Small intestine (tissue), 7 donors: Measurements from ENCODE around the gene SSH3. TPM values are rescaled to one million over a fixed set of nuclear protein-coding genes. Genes with fewer than 3 reads are reported as not detected.

Experiments
- DNase-seq, 2 donors: peaks; one replicate each; pipeline versions ENCODE4 v3.0.0 to v3.0.0-alpha.2; 2013
- FAIRE-seq: peaks from 2 replicates; lab custom pipeline; 2012; peaks lifted over from hg19 to GRCh38; lab: Jason Lieb, UNC
- H3K27ac ChIP-seq, 3 donors: one replicate each; pipeline ENCODE4 v1.5.1; 2013; ENCODE audit warnings: low read length in 2 of 3, mild to moderate bottlenecking in 2 of 3, control low read depth in 1 of 3, inconsistent platforms in 1 of 3, low read depth in 1 of 3, moderate library complexity in 1 of 3
- H3K27me3 ChIP-seq, 3 donors: one replicate each; pipeline ENCODE4 v1.6.1; 2013; ENCODE audit warnings: low read length in 3 of 3, inconsistent platforms in 1 of 3; ENCODE audit not compliant: control insufficient read depth in 3 of 3, insufficient read depth in 3 of 3
- H3K36me3 ChIP-seq, 3 donors: one replicate each; pipeline ENCODE4 v1.6.1; 2013; ENCODE audit warnings: low read length in 3 of 3, inconsistent platforms in 1 of 3, low read depth in 1 of 3, mild to moderate bottlenecking in 1 of 3, moderate library complexity in 1 of 3; ENCODE audit not compliant: control insufficient read depth in 3 of 3, insufficient read depth in 2 of 3
- H3K4me1 ChIP-seq, 3 donors: one replicate each; pipeline ENCODE4 v1.6.1; 2013; ENCODE audit warnings: low read length in 2 of 3, inconsistent platforms in 1 of 3, low read depth in 1 of 3, mild to moderate bottlenecking in 1 of 3, moderate library complexity in 1 of 3; ENCODE audit not compliant: control insufficient read depth in 3 of 3, insufficient read depth in 2 of 3
- H3K4me3 ChIP-seq, 3 donors: one replicate each; pipeline ENCODE4 v1.5.1; 2013; ENCODE audit warnings: low read length in 3 of 3, control low read depth in 1 of 3, inconsistent platforms in 1 of 3, low read depth in 1 of 3, mild to moderate bottlenecking in 1 of 3, moderate library complexity in 1 of 3
- H3K9me3 ChIP-seq, 2 donors: one replicate each; pipeline ENCODE4 v1.6.1; 2013; ENCODE audit warnings: low read depth in 1 of 2, low read length in 1 of 2; ENCODE audit not compliant: control insufficient read depth in 2 of 2, insufficient read depth in 1 of 2
- WGBS, 3 donors: extraction: QIAGEN DNeasy Blood & Tissue Kit; methylation state at CpG; one replicate each; pipeline ENCODE4 v1.1.7; 2013; 5-methylcytosine and 5-hydroxymethylcytosine counted together
- polyA plus RNA-seq, 4 donors: library from polyadenylated mRNA; stranded (reverse) in 3 of 4; unstranded in 1 of 4; fragments of 200-250 nt in 3 of 4; fragments of 120-200 nt in 1 of 4; gene quantifications; one replicate each; pipeline versions ENCODE4 v1.2.1 to v1.2.3, GENCODE V29; 2013
- donor health status: healthy with polysubstance abuse.
- donor health status: control.
- donor health status: control.
- donor health status: Bipolar disorder and iron deficiency.
- donor health status: healthy.

The SSH3 gene
- polyA plus RNA-seq, 4 donors = 27.5 to 55.2 (median 32.7) TPM

DNA sequence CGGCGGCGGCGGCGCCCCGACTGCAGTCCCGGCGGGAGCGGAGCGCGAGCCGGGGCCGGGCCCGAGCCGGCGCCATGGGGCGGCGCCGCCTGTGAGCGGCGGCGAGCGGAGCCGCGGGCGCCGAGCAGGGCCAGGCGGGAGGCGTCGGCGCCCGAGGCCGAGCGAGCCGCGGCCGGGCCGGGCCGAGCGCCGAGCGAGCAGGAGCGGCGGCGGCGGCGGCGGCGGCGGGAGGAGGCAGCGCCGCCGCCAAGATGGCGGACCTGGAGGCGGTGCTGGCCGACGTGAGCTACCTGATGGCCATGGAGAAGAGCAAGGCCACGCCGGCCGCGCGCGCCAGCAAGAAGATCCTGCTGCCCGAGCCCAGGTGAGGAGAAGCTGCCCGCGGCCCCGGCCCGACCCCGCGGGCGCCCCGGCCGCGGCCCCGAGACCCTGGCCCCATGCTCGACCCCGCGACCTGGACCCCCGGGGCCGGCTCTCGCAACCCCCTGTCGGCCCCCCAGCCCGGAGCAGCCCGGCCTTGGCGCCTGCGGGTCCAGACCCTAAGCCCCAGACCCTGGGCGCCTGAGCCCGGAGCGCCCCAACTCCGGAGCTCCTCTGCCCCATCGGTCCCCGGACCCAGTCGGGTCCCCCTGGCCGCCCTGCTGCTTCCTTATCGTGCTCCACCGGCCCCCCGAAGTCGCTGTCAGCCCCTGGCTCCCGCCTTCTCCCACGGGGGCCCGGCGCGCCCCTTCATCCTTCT lies 36.7 kb upstream of the SSH3 start, which contains the start of gene GRK2:
GRK2 (plus strand) TSS at position 25 of the 739 bp plus-strand sequence; CDS start at position 252, 227 bp downstream.
- Histone ChIP-seq H3K4me1 (peaks cover 12 to 54% (median 15%) of the 10 kb centered on the region in 3 donors), H3K36me3 (peaks cover 2 to 41% (median 3%) of the 10 kb centered on the region in 3 donors), H3K27me3 (no peaks in the 10 kb centered on the region), H3K4me3 (peak within 1 kb of the TSS; percentile 91 to 94 (median 93)), H3K27ac (peak within 1 kb of the TSS; percentile 93 to 98 (median 96)), H3K9me3 (no peaks in the 10 kb centered on the region)
- FAIRE-seq (no peak), DNase-seq (peak; percentile 38 to 75)
- WGBS, 3 donors = 1% methylated on average over 39 to 103 of the region's 103 CpGs

DNA sequence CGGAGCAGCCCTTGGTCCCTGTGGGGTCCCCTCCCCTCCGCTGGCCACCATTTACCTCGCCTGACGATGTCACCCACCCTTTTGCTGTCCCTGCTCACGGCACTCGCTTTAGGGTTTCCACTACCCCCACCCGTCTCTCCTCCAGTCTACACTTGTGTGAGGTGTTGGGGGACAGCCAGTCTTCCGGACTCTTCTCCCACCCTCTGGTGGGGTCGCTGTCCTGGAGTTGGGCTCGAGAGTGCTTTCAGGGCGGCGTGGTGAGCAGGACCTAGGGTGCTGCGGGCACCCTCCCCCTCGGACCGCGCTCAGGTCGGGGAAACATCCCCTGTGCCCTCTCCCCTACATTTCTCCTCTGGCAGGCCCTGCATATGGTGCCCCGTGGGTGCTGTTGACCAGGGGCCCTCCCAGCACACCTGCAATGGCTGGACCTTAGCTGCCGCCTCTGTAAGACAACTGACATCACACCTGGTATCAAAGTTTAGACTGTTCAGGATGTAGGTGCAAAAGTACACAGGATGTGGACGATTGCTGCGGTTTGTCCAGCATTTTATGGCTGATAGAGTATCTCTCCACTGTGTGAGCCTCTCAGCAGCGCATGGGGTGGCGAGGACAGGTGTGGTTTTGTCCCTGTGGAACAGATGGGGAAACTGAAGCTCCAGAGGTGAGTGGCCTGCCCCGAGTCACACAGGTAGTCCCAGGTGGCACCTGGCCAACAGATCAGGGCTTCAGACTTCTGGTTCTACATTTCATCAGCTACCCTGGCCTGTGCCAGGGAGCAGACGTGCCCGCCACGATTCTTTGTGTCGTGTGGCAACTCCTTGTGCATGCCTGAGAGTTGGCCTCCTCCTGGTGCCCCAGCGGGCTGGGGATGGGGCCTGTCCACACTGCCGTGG lies 35.9 kb upstream of the SSH3 start:
- H3K36me3 ChIP-seq = peaks cover 2 to 50% (median 3%) of the 10 kb centered on the region in 3 donors
- no peaks in the 10 kb centered on the region for H3K27me3 ChIP-seq
- H3K4me3 ChIP-seq = peak overlapping the region; percentile 91 to 94 (median 93)
- DNase-seq (peak; percentile 91 to 97), FAIRE-seq (no peak)
- 1 to 8% (median 3%) methylated on average over 30 of the region's 30 CpGs for WGBS, 3 donors
- peaks cover 12 to 46% (median 15%) of the 10 kb centered on the region in 3 donors for H3K4me1 ChIP-seq
- no peaks in the 10 kb centered on the region for H3K9me3 ChIP-seq
- peak overlapping the region; percentile 93 to 98 (median 96) for H3K27ac ChIP-seq

- Histone ChIP-seq H3K4me1 (peaks cover 12 to 44% (median 15%) of the 10 kb centered on the region in 3 donors), H3K27me3 (no peaks in the 10 kb centered on the region), H3K9me3 (no peaks in the 10 kb centered on the region), H3K36me3 (peaks cover 2 to 58% (median 3%) of the 10 kb centered on the region in 3 donors), H3K27ac (peak overlapping the region; percentile 93 to 98 (median 96)), H3K4me3 (peak overlapping the region; percentile 26 to 94 (median 93))
- no peak for DNase-seq
- FAIRE-seq = no peak
- 31 to 37% (median 33%) methylated on average over 21 of the region's 21 CpGs for WGBS, 3 donors
Measured at GRCh38 chr11:67268081-67268961, 35.0 kb upstream of the SSH3 start.

DNA sequence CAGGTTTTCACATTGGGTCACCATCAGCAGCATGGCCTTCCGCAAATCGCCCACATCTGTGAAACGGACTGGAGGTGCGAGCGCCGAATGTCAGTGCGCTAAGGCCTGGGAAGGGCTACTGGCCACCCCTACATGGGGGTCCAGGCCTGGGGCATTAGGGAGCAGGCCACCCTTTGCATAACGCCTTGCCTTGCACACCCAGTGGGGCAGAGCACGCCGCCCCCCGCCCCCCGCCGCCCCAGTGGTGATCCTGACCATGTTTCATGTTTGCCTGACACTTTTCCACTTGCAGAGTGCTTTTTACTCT lies 34.4 kb upstream of the SSH3 start:
- WGBS, 3 donors = 76 to 80% (median 80%) methylated on average over 13 of the region's 13 CpGs
- no peaks in the 10 kb centered on the region for H3K27me3 ChIP-seq
- DNase-seq (no peak), FAIRE-seq (no peak)
- H3K9me3 ChIP-seq = no peaks in the 10 kb centered on the region
- peak overlapping the region in 2 of 3 donors; percentile 73 to 93 for H3K27ac ChIP-seq
- peak overlapping the region in 1 of 3 donors; percentile 25 for H3K4me3 ChIP-seq
- H3K4me1 ChIP-seq = peaks cover 12 to 49% (median 15%) of the 10 kb centered on the region in 3 donors
- peaks cover 2 to 64% (median 3%) of the 10 kb centered on the region in 3 donors for H3K36me3 ChIP-seq

DNA sequence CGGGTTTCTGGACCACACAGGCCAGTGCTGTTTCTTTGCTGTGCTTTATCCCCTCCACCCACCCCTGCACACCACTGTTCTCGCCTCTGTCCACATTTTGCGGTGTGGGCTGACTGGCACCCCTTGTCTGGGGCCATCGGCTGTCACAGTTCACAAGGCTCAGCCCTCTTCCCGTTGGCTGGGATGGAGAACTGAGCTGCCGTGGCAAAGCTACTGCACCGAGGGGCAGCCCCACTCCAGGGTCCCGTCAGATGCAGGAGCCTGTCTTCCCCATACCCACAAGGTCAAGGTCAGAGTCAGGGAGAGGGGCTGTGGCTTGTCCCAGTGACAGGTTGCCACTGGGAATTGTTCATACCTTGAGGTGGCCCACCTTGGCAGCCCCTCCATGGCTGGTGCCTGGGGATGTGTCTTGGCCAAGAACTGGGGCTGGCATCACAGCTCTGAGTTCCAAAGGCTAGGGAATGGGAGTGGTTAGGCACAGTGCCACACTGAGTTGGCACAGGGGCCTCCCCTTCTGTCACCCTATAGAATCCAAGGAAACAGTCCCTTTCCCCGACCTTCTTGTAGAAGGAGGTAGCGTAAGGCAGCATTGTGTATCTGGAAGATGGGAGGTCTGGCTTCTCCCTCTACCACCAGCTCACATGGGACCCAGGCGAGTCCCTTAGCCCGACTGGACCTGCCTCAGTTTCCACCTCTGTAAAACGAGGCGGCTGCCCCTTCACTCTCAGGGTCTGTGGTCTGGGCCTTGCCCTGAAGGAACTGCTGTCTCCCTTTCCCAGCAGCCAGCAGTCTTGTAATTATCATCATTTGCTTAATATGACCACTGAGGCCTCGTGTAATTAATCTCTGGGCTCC lies 33.7 kb upstream of the SSH3 start:
- peak overlapping the region; percentile 56 to 93 (median 73) for H3K27ac ChIP-seq
- H3K27me3 ChIP-seq = no peaks in the 10 kb centered on the region
- DNase-seq = peak in 1 of 2 donors; percentile 79
- peaks cover 12 to 49% (median 15%) of the 10 kb centered on the region in 3 donors for H3K4me1 ChIP-seq
- no peaks in the 10 kb centered on the region for H3K9me3 ChIP-seq
- H3K36me3 ChIP-seq = peaks cover 2 to 72% (median 3%) of the 10 kb centered on the region in 3 donors
- WGBS, 3 donors = 19 to 33% (median 28%) methylated on average over 15 of the region's 15 CpGs
- H3K4me3 ChIP-seq = peak overlapping the region in 2 of 3 donors; percentile 25 to 28
- no peak for FAIRE-seq

DNA sequence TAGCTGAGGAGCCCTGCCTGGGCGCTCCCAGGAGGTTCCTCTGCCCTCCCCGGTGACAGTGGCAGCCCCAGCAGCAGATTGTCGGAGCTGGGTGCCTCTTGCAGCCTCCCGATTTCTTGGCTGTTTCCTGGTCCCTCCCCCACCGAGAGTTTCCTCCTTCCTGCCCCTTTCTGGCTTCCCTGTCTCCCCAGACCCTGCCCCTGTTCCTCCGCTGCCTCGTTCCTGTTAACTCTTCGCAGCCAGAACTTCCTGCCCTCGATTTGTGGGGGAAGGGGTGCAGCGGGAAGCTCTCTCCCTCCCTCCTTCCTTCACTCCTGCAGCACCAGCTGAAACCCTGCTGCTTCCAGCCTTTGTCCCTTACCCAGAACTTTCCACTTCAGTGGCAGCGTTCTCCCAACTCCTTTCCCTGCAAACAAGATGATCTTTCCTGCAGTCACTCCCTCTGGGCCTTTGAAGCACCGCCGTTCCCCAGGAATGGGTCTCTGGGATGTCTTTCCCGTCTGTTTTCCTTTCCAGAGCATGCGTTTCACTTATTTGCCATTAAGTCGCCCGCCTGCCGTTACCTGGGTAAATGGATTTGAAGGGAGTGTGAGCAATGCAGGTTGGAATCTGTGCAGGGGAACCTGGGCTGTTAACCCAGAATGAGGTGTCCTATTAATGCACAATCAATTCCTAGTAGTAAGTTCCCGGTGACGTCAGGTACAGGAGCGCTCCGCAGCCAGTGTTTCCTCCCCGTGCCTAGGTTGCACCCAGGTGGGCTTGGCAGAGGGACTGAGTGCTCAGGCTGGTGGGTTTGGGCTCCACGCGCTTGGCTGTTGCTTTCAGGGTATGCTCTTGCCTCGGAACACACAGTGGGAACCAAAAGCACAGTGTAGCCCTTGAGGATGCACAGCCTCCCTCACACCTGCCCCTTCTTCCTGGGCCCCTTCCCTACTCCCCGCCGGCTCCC lies 32.8 kb upstream of the SSH3 start:
- Histone ChIP-seq H3K36me3 (peaks cover 2 to 81% (median 3%) of the 10 kb centered on the region in 3 donors), H3K4me1 (peaks cover 12 to 55% (median 15%) of the 10 kb centered on the region in 3 donors), H3K4me3 (peak overlapping the region in 2 of 3 donors; percentile 25 to 28), H3K27ac (peak overlapping the region; percentile 56 to 93 (median 73)), H3K9me3 (no peaks in the 10 kb centered on the region), H3K27me3 (no peaks in the 10 kb centered on the region)
- WGBS, 3 donors = 24 to 38% (median 28%) methylated on average over 28 of the region's 28 CpGs
- no peak for FAIRE-seq
- peak; percentile 41 to 53 for DNase-seq
